ENCODE results near the gene CHD1L. TPM values are rescaled to one million over a fixed set of nuclear protein-coding genes. Genes with fewer than 3 reads are reported as not detected.
"Not testable (repeated sequence)": the region's sequence is repeated elsewhere in the genome, so short reads cannot be mapped to it uniquely, and the experiment has no call there.

CHD1L gene
- total and polyA plus RNA-seq, 2 of the 13 experiments (the other 11 are each of a cell fraction or from before 2014, with no cell fraction given) = 74.3 to 111 TPM

DNA sequence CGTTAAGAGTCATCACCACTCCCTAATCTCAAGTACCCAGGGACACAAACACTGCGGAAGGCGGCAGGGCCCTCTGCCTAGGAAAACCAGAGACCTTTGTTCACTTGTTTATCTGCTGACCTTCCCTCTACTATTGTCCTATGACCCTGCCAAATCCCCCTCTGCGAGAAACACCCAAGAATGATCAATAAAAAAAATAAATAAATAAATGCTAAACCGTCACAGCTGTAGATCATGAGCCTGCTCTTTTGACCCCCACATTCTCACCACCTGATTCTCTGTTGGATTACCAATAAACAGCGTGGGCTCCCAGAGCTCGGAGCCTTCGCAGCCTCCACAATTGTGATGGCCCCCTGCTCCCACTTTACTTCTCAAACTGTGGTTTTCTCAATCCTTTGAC, 8.6 kb upstream of the CHD1L start:
- ATAC-seq = peak; percentile 75
- CTCF ChIA-PET (ENCODE audit: low intra/inter-chr PET ratio, low total read pairs) = not testable (repeated sequence)
- TF ChIP-seq RXRA (CRISPR knock-in tag; IDR thresholded peaks at IDR 0.05) (peak; percentile 47; the same call in 1 of the 2 replicates), NR2F6 (IDR thresholded peaks at IDR 0.05) (peak; percentile 89), NR2F6 (CRISPR knock-in tag; IDR thresholded peaks at IDR 0.05) (peak; percentile 94), ZNF430 (CRISPR knock-in tag; IDR thresholded peaks at IDR 0.05) (peak; percentile 63; the same call in 1 of the 2 replicates), ZNF775 (CRISPR knock-in tag; IDR thresholded peaks at IDR 0.05; ENCODE audit: borderline replicate concordance) (peak; percentile 87; the same call in 1 of the 2 replicates), LCORL (IDR thresholded peaks at IDR 0.05) (peak; percentile 52; the same call in 1 of the 2 replicates), LCORL (CRISPR knock-in tag; IDR thresholded peaks at IDR 0.05) (peak; percentile 49; the same call in 1 of the 2 replicates), NCOR1 (IDR thresholded peaks at IDR 0.05; ENCODE audit: borderline replicate concordance, low read length) (peak; percentile 54; the same call in 1 of the 2 replicates)
- TF ChIP-seq, protein P1, sequence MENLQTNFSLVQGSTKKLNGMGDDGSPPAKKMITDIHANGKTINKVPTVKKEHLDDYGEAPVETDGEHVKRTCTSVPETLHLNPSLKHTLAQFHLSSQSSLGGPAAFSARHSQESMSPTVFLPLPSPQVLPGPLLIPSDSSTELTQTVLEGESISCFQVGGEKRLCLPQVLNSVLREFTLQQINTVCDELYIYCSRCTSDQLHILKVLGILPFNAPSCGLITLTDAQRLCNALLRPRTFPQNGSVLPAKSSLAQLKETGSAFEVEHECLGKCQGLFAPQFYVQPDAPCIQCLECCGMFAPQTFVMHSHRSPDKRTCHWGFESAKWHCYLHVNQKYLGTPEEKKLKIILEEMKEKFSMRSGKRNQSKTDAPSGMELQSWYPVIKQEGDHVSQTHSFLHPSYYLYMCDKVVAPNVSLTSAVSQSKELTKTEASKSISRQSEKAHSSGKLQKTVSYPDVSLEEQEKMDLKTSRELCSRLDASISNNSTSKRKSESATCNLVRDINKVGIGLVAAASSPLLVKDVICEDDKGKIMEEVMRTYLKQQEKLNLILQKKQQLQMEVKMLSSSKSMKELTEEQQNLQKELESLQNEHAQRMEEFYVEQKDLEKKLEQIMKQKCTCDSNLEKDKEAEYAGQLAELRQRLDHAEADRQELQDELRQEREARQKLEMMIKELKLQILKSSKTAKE (CRISPR knock-in tag; IDR thresholded peaks at IDR 0.05; ENCODE audit: borderline replicate concordance) = peak; percentile 26; the same call in 1 of the 2 replicates
- TF ChIP-seq, protein P2, sequence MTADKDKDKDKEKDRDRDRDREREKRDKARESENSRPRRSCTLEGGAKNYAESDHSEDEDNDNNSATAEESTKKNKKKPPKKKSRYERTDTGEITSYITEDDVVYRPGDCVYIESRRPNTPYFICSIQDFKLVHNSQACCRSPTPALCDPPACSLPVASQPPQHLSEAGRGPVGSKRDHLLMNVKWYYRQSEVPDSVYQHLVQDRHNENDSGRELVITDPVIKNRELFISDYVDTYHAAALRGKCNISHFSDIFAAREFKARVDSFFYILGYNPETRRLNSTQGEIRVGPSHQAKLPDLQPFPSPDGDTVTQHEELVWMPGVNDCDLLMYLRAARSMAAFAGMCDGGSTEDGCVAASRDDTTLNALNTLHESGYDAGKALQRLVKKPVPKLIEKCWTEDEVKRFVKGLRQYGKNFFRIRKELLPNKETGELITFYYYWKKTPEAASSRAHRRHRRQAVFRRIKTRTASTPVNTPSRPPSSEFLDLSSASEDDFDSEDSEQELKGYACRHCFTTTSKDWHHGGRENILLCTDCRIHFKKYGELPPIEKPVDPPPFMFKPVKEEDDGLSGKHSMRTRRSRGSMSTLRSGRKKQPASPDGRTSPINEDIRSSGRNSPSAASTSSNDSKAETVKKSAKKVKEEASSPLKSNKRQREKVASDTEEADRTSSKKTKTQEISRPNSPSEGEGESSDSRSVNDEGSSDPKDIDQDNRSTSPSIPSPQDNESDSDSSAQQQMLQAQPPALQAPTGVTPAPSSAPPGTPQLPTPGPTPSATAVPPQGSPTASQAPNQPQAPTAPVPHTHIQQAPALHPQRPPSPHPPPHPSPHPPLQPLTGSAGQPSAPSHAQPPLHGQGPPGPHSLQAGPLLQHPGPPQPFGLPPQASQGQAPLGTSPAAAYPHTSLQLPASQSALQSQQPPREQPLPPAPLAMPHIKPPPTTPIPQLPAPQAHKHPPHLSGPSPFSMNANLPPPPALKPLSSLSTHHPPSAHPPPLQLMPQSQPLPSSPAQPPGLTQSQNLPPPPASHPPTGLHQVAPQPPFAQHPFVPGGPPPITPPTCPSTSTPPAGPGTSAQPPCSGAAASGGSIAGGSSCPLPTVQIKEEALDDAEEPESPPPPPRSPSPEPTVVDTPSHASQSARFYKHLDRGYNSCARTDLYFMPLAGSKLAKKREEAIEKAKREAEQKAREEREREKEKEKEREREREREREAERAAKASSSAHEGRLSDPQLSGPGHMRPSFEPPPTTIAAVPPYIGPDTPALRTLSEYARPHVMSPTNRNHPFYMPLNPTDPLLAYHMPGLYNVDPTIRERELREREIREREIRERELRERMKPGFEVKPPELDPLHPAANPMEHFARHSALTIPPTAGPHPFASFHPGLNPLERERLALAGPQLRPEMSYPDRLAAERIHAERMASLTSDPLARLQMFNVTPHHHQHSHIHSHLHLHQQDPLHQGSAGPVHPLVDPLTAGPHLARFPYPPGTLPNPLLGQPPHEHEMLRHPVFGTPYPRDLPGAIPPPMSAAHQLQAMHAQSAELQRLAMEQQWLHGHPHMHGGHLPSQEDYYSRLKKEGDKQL (CRISPR knock-in tag; IDR thresholded peaks at IDR 0.05; ENCODE audit: low read depth) = peak; percentile 42; the same call in 1 of the 2 replicates
- TF ChIP-seq, protein P3, sequence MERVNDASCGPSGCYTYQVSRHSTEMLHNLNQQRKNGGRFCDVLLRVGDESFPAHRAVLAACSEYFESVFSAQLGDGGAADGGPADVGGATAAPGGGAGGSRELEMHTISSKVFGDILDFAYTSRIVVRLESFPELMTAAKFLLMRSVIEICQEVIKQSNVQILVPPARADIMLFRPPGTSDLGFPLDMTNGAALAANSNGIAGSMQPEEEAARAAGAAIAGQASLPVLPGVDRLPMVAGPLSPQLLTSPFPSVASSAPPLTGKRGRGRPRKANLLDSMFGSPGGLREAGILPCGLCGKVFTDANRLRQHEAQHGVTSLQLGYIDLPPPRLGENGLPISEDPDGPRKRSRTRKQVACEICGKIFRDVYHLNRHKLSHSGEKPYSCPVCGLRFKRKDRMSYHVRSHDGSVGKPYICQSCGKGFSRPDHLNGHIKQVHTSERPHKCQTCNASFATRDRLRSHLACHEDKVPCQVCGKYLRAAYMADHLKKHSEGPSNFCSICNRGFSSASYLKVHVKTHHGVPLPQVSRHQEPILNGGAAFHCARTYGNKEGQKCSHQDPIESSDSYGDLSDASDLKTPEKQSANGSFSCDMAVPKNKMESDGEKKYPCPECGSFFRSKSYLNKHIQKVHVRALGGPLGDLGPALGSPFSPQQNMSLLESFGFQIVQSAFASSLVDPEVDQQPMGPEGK (CRISPR knock-in tag; IDR thresholded peaks at IDR 0.05) = peak; percentile 63; the same call in 1 of the 2 replicates
- TF ChIP-seq, protein P4, sequence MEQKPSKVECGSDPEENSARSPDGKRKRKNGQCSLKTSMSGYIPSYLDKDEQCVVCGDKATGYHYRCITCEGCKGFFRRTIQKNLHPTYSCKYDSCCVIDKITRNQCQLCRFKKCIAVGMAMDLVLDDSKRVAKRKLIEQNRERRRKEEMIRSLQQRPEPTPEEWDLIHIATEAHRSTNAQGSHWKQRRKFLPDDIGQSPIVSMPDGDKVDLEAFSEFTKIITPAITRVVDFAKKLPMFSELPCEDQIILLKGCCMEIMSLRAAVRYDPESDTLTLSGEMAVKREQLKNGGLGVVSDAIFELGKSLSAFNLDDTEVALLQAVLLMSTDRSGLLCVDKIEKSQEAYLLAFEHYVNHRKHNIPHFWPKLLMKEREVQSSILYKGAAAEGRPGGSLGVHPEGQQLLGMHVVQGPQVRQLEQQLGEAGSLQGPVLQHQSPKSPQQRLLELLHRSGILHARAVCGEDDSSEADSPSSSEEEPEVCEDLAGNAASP (CRISPR knock-in tag; IDR thresholded peaks at IDR 0.05; ENCODE audit: borderline replicate concordance) = peak; percentile 20; the same call in 1 of the 2 replicates
- TF ChIP-seq, protein P5, sequence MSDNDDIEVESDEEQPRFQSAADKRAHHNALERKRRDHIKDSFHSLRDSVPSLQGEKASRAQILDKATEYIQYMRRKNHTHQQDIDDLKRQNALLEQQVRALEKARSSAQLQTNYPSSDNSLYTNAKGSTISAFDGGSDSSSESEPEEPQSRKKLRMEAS (IDR thresholded peaks at IDR 0.05) = peak; percentile 55; the same call in 1 of the 2 replicates

More for the DNA sequence above, 8.6 kb upstream of the CHD1L start:
- WGBS (ENCODE audit: low lambda C conversion rate) = 3% methylated on average over 8 of the region's 8 CpGs
- in situ Hi-C loops (cut with HindIII; ENCODE audit: extremely low pct_ligation_motif_present, low pct_unique_long_range_greater_than_20kb); H3K79me2 ChIP-seq (ENCODE audit: insufficient read depth, low read length); H3K9me3 ChIP-seq (ENCODE audit: low read length); H2AFZ ChIP-seq (ENCODE audit: low read length); BruUV-seq (replicated peaks); intact Hi-C loops (cut with micrococcal nuclease; ENCODE audit: unreplicated experiment); H3K4me3 ChIP-seq (replicated peaks in 1 of 3; ENCODE audit: insufficient read depth in 1 of 3, low read depth in 2 of 3, low read length in 3 of 3); H3K36me3 ChIP-seq (replicated peaks in 1 of 2; ENCODE audit: control insufficient read depth in 1 of 2, insufficient read depth in 2 of 2, low read length in 2 of 2); FAIRE-seq; H3K27me3 ChIP-seq (ENCODE audit: control insufficient read depth in 1 of 2, insufficient read depth in 2 of 2, low read length in 2 of 2); H4K20me1 ChIP-seq (ENCODE audit: insufficient read depth, low read length): not testable (repeated sequence)
- Histone ChIP-seq H3K4me2 (ENCODE audit: low read depth, low read length) (peak overlapping the region; percentile 56), H3K27ac (ENCODE audit: extremely low read length, insufficient read depth, low read length) (peak overlapping the region; percentile 84), H3K9ac (ENCODE audit: insufficient read depth, low read depth, low read length) (peak overlapping the region; percentile 58), H3K4me1 (ENCODE audit: insufficient read depth, low read length) (peaks cover 69% of the 10 kb centered on the region)
- DNase-seq (ENCODE audit: low spot score) = peak; percentile 67
- POLR2A ChIA-PET = interaction anchor here (0.9 to 1.8 kb wide), 3 partner anchors 12 to 61 kb away, joined by 3 to 5 read pairs (median 3); no protein-coding TSS in a partner anchor
